ENCODE results near the gene RHBDD2. TPM values are rescaled to one million over a fixed set of nuclear protein-coding genes. Genes with fewer than 3 reads are reported as not detected.

RHBDD2 gene
- total and polyA plus RNA-seq, 10 of the 15 experiments (the other 5 are each of a cell fraction or from before 2014, with no cell fraction given): 3.9 to 39.8 (median 16.9) TPM

DNA sequence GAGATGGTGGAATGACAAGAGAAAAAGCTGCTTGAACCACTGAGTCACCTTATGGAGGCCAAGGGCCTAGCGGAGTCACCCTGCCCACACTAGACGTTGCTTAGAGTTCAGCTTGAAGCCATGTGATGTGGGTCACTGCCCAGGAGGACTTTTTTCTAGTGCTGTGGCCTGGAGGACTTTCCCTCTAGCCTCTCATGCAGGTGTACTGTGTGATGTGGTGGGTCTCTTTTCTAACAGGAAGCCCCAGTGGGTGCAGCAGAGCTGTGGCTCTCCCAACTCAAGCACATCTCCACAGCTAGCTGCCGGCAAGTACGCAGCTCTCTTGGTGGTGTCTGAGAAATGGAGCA is 49.7 kb downstream of the RHBDD2 start (continued):
- TF ChIP-seq TBL1XR1 (IDR thresholded peaks at IDR 0.05; ENCODE audit: low read depth, low read length) (0 out of 2 replicates have a peak, but pooled peaks have one; percentile 16), PML (IDR thresholded peaks at IDR 0.05; ENCODE audit: low read length) (peak; percentile 68; the same call in 1 of the 2 replicates), ZNF24 (IDR thresholded peaks at IDR 0.05) (no peak), STAT3 (IDR thresholded peaks at IDR 0.05; ENCODE audit: low read depth, low read length) (no peak), ATF7 (IDR thresholded peaks at IDR 0.05; ENCODE audit: low read depth) (no peak), PAX8 (IDR thresholded peaks at IDR 0.05) (no peak), TCF7 (IDR thresholded peaks at IDR 0.05; ENCODE audit: borderline replicate concordance) (peak; percentile 98), MXI1 (IDR thresholded peaks at IDR 0.05; ENCODE audit: low read depth, low read length) (no peak), MEF2B (IDR thresholded peaks at IDR 0.05; ENCODE audit: partially characterized antibody, poor library complexity, severe bottlenecking) (no peak), SREBF1 (IDR thresholded peaks at IDR 0.05; ENCODE audit: low read length) (no peak), KDM1A (IDR thresholded peaks at IDR 0.05; ENCODE audit: borderline replicate concordance) (no peak), RELA (IDR thresholded peaks at IDR 0.05; ENCODE audit: borderline replicate concordance, partially characterized antibody) (no peak), BHLHE40 (IDR thresholded peaks at IDR 0.05; ENCODE audit: borderline replicate concordance in 1 of 2, low read depth in 2 of 2, low read length in 1 of 2) (peak; percentile 12 to 43; a peak in 2 of 4 replicates), ESRRA (IDR thresholded peaks at IDR 0.05; ENCODE audit: low read length) (no peak), FOS (IDR thresholded peaks at IDR 0.05; ENCODE audit: borderline replicate concordance, extremely low read depth, insufficient read length) (no peak), NFIC (IDR thresholded peaks at IDR 0.05; ENCODE audit: low read depth, low read length) (peak; percentile 80; the same call in 1 of the 2 replicates), EED (IDR thresholded peaks at IDR 0.05; ENCODE audit: low read depth) (peak; percentile 67), GATAD2B (conservative IDR thresholded peaks at IDR 0.05; ENCODE audit: low read depth) (no peak)
- TF ChIP-seq, protein P1, sequence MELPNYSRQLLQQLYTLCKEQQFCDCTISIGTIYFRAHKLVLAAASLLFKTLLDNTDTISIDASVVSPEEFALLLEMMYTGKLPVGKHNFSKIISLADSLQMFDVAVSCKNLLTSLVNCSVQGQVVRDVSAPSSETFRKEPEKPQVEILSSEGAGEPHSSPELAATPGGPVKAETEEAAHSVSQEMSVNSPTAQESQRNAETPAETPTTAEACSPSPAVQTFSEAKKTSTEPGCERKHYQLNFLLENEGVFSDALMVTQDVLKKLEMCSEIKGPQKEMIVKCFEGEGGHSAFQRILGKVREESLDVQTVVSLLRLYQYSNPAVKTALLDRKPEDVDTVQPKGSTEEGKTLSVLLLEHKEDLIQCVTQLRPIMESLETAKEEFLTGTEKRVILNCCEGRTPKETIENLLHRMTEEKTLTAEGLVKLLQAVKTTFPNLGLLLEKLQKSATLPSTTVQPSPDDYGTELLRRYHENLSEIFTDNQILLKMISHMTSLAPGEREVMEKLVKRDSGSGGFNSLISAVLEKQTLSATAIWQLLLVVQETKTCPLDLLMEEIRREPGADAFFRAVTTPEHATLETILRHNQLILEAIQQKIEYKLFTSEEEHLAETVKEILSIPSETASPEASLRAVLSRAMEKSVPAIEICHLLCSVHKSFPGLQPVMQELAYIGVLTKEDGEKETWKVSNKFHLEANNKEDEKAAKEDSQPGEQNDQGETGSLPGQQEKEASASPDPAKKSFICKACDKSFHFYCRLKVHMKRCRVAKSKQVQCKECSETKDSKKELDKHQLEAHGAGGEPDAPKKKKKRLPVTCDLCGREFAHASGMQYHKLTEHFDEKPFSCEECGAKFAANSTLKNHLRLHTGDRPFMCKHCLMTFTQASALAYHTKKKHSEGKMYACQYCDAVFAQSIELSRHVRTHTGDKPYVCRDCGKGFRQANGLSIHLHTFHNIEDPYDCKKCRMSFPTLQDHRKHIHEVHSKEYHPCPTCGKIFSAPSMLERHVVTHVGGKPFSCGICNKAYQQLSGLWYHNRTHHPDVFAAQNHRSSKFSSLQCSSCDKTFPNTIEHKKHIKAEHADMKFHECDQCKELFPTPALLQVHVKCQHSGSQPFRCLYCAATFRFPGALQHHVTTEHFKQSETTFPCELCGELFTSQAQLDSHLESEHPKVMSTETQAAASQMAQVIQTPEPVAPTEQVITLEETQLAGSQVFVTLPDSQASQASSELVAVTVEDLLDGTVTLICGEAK (IDR thresholded peaks at IDR 0.05; ENCODE audit: borderline replicate concordance): no peak
- TF ChIP-seq, protein P2, sequence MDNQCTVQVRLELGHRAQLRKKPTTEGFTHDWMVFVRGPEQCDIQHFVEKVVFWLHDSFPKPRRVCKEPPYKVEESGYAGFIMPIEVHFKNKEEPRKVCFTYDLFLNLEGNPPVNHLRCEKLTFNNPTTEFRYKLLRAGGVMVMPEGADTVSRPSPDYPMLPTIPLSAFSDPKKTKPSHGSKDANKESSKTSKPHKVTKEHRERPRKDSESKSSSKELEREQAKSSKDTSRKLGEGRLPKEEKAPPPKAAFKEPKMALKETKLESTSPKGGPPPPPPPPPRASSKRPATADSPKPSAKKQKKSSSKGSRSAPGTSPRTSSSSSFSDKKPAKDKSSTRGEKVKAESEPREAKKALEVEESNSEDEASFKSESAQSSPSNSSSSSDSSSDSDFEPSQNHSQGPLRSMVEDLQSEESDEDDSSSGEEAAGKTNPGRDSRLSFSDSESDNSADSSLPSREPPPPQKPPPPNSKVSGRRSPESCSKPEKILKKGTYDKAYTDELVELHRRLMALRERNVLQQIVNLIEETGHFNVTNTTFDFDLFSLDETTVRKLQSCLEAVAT (IDR thresholded peaks at IDR 0.05): no peak
- TF ChIP-seq, protein P3, sequence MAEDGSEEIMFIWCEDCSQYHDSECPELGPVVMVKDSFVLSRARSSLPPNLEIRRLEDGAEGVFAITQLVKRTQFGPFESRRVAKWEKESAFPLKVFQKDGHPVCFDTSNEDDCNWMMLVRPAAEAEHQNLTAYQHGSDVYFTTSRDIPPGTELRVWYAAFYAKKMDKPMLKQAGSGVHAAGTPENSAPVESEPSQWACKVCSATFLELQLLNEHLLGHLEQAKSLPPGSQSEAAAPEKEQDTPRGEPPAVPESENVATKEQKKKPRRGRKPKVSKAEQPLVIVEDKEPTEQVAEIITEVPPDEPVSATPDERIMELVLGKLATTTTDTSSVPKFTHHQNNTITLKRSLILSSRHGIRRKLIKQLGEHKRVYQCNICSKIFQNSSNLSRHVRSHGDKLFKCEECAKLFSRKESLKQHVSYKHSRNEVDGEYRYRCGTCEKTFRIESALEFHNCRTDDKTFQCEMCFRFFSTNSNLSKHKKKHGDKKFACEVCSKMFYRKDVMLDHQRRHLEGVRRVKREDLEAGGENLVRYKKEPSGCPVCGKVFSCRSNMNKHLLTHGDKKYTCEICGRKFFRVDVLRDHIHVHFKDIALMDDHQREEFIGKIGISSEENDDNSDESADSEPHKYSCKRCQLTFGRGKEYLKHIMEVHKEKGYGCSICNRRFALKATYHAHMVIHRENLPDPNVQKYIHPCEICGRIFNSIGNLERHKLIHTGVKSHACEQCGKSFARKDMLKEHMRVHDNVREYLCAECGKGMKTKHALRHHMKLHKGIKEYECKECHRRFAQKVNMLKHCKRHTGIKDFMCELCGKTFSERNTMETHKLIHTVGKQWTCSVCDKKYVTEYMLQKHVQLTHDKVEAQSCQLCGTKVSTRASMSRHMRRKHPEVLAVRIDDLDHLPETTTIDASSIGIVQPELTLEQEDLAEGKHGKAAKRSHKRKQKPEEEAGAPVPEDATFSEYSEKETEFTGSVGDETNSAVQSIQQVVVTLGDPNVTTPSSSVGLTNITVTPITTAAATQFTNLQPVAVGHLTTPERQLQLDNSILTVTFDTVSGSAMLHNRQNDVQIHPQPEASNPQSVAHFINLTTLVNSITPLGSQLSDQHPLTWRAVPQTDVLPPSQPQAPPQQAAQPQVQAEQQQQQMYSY (CRISPR knock-in tag; IDR thresholded peaks at IDR 0.05): no peak

Measured in GM12878 (cell line).